Activated CD8-positive, alpha-beta memory T cell treated with anti-CD3 and anti-CD28 coated beads for 36 hours (primary cell): ENCODE measurements around the gene HAX1. TPM values are rescaled to one million over a fixed set of nuclear protein-coding genes. Genes with fewer than 3 reads are reported as not detected.
"Not testable (repeated sequence)": the region's sequence is repeated elsewhere in the genome, so short reads cannot be mapped to it uniquely, and the experiment has no call there.

Experiments used
- CTCF ChIA-PET: fragments of 350-600 bp; sonication (Branson Sonifier 250); formaldehyde crosslinking; loops from one replicate; lab custom pipeline; 2021; ENCODE audit warnings: antibody characterized with exemption; lab: Charles Lee
- POLR2A ChIA-PET: fragments of 350-600 bp; sonication (Branson Sonifier 250); formaldehyde crosslinking; loops from one replicate; lab custom pipeline; 2021; ENCODE audit warnings: antibody characterized with exemption; lab: Charles Lee
- total RNA-seq, 2 experiments: library from RNA; stranded (reverse); gene quantifications; one replicate each; pipeline ENCODE4 v1.2.3, GENCODE V29; 2021

Gene HAX1
- 100 to 1,000 TPM; 173 to 176 TPM for total RNA-seq

DNA sequence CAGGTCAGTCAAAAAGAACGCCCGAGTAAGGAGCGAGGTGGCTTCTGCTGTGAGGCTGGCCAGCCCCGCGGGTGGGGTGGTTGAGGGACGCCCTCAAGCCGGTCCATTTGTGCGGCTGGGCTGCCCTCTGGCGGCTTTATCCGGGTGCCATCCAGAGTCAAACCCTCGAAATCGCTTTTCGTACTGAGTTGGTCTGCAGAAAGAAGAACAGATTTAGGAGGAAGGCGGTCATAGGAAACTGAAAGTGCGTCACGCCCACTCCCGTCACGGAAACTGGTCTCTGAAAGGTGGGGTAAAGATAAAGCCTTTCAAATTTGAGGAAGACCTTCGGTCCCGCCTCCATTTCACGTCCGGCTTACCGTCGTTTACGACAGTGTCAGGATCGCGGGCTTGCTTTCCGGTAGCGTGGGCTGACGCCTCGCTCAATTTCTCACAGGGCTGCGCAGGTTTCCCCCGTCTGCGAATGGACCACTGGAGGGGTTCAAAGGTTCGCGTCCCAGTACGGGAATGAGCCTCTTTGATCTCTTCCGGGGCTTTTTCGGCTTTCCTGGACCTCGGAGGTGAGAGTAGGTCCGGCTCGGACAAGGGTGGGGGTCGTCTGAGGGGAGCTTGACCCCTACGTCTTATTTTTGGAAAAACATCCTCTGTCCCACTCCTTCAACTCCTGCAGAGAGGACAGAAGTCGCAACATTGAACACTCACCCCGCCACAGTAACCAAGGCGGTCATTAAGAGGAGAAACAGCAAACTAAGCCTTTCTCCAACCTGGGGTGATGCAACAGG lies at the start of gene HAX1:
Gene HAX1, plus strand, starts transcription at position 413 of the 782 bp plus-strand sequence. Its CDS starts 95 bp downstream, at position 508.
- ChIA-PET POLR2A (interaction anchor here (0.6 to 1.1 kb wide), 8 partner anchors 11 to 580 kb away, joined by 3 to 10 read pairs (median 6); no protein-coding TSS in a partner anchor), CTCF (interaction anchor here (0.7 to 2.2 kb wide), 14 partner anchors 11 to 286 kb away, joined by 3 to 10 read pairs (median 4); partner anchors contain the start of gene UBAP2L)

GRCh38 chr1:154222918-154223317 lies 49.5 kb upstream of the HAX1 start:
- ChIA-PET CTCF (interaction anchor here (0.6 to 1.3 kb wide), 3 partner anchors 42 to 176 kb away, joined by 3 to 4 read pairs (median 4); no protein-coding TSS in a partner anchor), POLR2A (interaction anchor here (0.5 kb wide), 1 partner anchor 49 kb away, joined by 9 read pairs; no protein-coding TSS in a partner anchor)

DNA sequence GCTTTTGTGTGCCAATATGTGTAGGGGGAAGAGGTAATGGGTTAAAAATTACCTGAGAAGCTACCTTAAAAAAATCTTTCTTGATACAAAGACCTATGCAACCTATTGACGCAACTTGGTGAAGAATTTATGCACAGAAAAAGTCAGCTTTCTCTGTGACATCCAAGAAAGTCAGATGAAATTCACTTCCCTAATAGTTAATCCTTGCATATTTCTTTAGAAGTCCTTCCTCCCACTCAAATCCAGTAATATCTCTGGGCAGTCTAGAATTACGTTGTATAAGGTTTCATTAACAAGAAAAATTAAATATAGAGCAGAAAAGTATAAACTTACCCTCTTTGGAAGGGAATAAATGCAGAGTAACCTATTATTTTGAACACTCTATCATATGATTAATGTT lies 48.8 kb upstream of the HAX1 start:
- CTCF ChIA-PET: no interaction called here
- POLR2A ChIA-PET: no interaction called here

- ChIA-PET CTCF (interaction anchor here (0.5 kb wide), 1 partner anchor 353 kb away, joined by 4 read pairs; no protein-coding TSS in a partner anchor), POLR2A (no interaction called here)
Observed at GRCh38 chr1:154225370-154225769, 47.1 kb upstream of the HAX1 start.

- POLR2A ChIA-PET: interaction anchor here (0.6 kb wide), 2 partner anchors 19 to 26 kb away, joined by 3 read pairs; no protein-coding TSS in a partner anchor
- CTCF ChIA-PET: interaction anchor here (0.5 kb wide), 1 partner anchor 48 kb away, joined by 3 read pairs; no protein-coding TSS in a partner anchor
Observed at GRCh38 chr1:154231112-154231511, 41.3 kb upstream of the HAX1 start.

DNA sequence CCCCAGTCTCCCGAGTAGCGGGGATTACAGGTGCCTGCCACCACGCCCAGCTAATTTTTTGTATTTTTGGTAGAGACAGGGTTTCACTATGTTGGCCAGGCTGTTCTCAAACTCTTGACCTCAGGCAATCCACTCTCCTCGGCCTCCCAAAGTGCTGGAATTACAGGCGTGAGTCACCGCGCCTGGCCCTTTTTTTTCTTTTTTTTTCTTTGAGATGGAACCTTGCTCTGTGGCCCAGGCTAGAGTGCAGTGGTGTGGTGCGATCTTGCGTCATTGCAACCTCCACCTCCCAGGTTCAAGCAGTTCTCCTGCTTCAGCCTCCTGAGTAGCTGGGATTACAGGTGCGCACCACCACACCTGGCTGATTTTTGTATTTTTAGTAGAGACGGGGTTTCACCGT lies 39.3 kb upstream of the HAX1 start:
- POLR2A ChIA-PET: not testable (repeated sequence)
- CTCF ChIA-PET: interaction anchor here (0.6 kb wide), 1 partner anchor 99 kb away, joined by 5 read pairs; no protein-coding TSS in a partner anchor

GRCh38 chr1:154236855-154237254 lies 35.6 kb upstream of the HAX1 start:
- ChIA-PET CTCF (no interaction called here), POLR2A (no interaction called here)

DNA sequence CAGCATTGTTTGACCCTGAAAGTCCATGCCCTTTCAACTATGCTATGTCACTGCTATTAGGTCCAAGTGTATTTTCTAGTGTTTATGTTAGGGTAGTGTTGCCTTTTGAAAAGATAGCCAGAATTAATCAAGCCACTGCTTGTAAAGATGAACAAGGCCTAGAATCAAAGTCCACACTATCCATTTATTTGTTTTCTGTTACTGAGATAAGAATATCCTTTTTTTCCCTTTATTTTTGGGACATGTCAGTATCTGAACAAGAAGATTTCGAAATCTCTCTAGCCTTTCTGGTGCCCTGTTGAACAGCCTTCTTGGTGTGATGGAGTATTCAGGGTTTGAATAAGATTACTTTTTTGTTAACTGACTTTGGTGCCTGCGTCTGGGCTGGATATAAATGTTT lies 35.0 kb upstream of the HAX1 start:
- CTCF ChIA-PET: no interaction called here
- POLR2A ChIA-PET: no interaction called here

GRCh38 chr1:154237880-154238506 lies 34.4 kb upstream of the HAX1 start:
- ChIA-PET CTCF (no interaction called here), POLR2A (interaction anchor here (0.8 kb wide), 1 partner anchor 28 kb away, joined by 3 read pairs; no protein-coding TSS in a partner anchor)

- ChIA-PET POLR2A (no interaction called here), CTCF (no interaction called here)
Observed at GRCh38 chr1:154239491-154239890, 32.9 kb upstream of the HAX1 start.

- CTCF ChIA-PET: no interaction called here
- POLR2A ChIA-PET: interaction anchor here (0.6 kb wide), 1 partner anchor 93 kb away, joined by 4 read pairs; no protein-coding TSS in a partner anchor
Observed at GRCh38 chr1:154240294-154240833, 32.1 kb upstream of the HAX1 start.

GRCh38 chr1:154241703-154242351 lies 30.6 kb upstream of the HAX1 start:
- ChIA-PET POLR2A (no interaction called here), CTCF (no interaction called here)

- ChIA-PET CTCF (no interaction called here), POLR2A (interaction anchor here (0.7 kb wide), 1 partner anchor 269 kb away, joined by 8 read pairs; no protein-coding TSS in a partner anchor)
Observed at GRCh38 chr1:154253671-154254070, 18.8 kb upstream of the HAX1 start.

DNA sequence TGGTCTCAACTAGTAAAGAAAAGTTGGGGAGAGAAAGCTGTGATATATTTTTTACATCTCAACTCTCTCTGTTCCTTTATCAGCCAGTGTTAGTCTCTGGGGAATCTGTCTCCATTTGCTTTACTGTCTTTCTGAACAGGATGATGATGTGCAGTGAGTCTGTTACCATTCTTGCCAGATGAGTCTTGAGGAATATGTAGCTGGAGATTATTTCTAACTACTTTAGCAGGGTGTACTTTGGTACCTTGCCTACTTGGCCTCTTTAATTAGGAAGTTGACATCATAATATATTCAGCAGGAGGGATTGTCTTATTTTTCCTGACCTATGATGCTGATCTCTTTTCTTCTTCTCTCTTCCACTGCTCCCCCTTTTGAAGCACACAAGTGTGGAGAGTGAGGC lies 15.7 kb upstream of the HAX1 start:
- CTCF ChIA-PET: interaction anchor here (1.1 to 1.8 kb wide), 3 partner anchors 8 to 67 kb away, joined by 3 to 6 read pairs (median 4); no protein-coding TSS in a partner anchor
- POLR2A ChIA-PET: no interaction called here

- POLR2A ChIA-PET: interaction anchor here (0.6 kb wide), 1 partner anchor 8 kb away, joined by 7 read pairs; no protein-coding TSS in a partner anchor
Observed at GRCh38 chr1:154258784-154259183, 13.6 kb upstream of the HAX1 start.

GRCh38 chr1:154260127-154260526 lies 12.3 kb upstream of the HAX1 start:
- ChIA-PET POLR2A (no interaction called here), CTCF (interaction anchor here (1.2 kb wide), 1 partner anchor 10 kb away, joined by 3 read pairs; no protein-coding TSS in a partner anchor)

More at GRCh38 chr1:154258784-154259183, 13.6 kb upstream of the HAX1 start:
- CTCF ChIA-PET: interaction anchor here (0.6 kb wide), 2 partner anchors 93 to 249 kb away, joined by 3 read pairs; no protein-coding TSS in a partner anchor

DNA sequence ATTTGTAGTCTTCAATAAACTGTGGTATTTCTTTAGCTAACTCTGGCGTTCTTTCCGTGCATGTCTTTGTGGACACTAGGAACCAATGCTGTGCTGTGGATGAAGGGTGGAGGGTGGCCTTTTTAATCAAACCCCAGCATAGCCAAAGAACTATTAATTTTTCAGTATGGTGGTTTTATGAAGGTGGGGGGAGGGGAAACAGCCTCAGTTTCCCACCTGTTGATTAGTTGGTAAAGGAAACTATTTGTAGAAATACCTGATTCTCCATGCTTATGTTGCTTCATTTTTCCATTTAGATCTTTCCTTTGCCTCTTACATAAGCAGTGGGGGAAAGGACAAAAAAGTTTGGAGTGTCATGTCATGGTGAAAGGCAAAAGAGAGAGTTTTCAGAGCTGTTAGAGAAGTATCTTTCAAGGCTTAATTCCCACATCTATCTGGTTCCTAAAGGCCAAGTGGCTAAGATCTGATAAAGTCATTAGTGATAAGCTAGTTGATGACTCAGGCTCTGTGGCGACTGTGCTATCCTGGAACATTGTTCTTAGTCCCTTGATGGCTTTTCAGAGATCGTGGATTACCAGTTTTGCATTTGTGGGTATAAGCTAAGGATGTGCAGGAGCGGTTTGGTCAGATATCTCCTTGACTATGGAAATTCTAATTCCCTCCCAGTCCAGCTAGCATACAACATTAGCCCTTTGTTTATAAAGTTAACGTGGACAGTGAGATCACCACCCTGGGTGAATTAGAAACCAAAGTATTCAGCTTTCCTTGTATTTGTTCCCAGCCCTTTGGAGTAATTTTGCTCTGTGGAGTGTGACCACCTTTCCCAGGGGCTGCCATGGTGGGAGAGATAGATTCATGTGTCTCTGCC lies 8.7 kb upstream of the HAX1 start:
- ChIA-PET POLR2A (interaction anchor here (0.8 kb wide), 1 partner anchor 43 kb away, joined by 3 read pairs; the partner anchor contains the start of gene UBAP2L), CTCF (no interaction called here)
